Retinal pigment epithelial cell (primary cell): Measurements from ENCODE around the gene SCAPER.

Experiments used
- DNase-seq: peaks from one replicate; pipeline ENCODE4 v3.0.0-alpha.2; 2010; ENCODE audit warnings: low read depth
- H3K4me3 ChIP-seq: 2 replicates; pipeline ENCODE4 v1.5.1; 2011; ENCODE audit warnings: mild to moderate bottlenecking, low read length, control low read depth, moderate library complexity
- CTCF ChIP-seq: conservative IDR thresholded peaks from 2 replicates; pipeline ENCODE4 v1.5.1; 2011; ENCODE audit warnings: low read depth, low read length, control low read depth, inconsistent platforms

SCAPER gene

GRCh38 chr15:76384409-76384808, 520.7 kb downstream of the SCAPER start:
- no peak for TF ChIP-seq CTCF
- no peak for DNase-seq
- no peak overlapping the region for H3K4me3 ChIP-seq

- TF ChIP-seq CTCF, result no peak
These were observed 522.0 kb downstream of the SCAPER start for GRCh38 chr15:76382987-76383728.

GRCh38 chr15:76381366-76381765, 523.8 kb downstream of the SCAPER start:
- no peak overlapping the region for H3K4me3 ChIP-seq
- no peak for DNase-seq
- TF ChIP-seq CTCF, result no peak

More at GRCh38 chr15:76382987-76383728, 522.0 kb downstream of the SCAPER start:
- DNase-seq, result no peak
- no peak overlapping the region for H3K4me3 ChIP-seq

- DNase-seq, result no peak
- no peak for TF ChIP-seq CTCF
- no peak overlapping the region for H3K4me3 ChIP-seq
These were observed 524.9 kb downstream of the SCAPER start for GRCh38 chr15:76380249-76380648.

- H3K4me3 ChIP-seq, result no peak overlapping the region
- no peak for DNase-seq
- TF ChIP-seq CTCF, result no peak
These were observed 526.4 kb downstream of the SCAPER start for GRCh38 chr15:76378691-76379090.

- no peak for DNase-seq
- H3K4me3 ChIP-seq, result no peak overlapping the region
- TF ChIP-seq CTCF, result no peak
These were observed 527.4 kb downstream of the SCAPER start for GRCh38 chr15:76377751-76378150.

GRCh38 chr15:76377217-76377616, 527.9 kb downstream of the SCAPER start:
- DNase-seq, result no peak
- no peak overlapping the region for H3K4me3 ChIP-seq
- no peak for TF ChIP-seq CTCF
